NCI-H1092 treated with DMSO at 0.1 percent for 48 hours (cell line): ENCODE measurements around the gene LDHAL6B.
"Not testable (repeated sequence)": the region's sequence is repeated elsewhere in the genome, so short reads cannot be mapped to it uniquely, and the experiment has no call there.

Experiments
- DNase-seq: peaks from one replicate; lab custom pipeline; 2025; lab: John Stamatoyannopoulos, UW

LDHAL6B gene

GRCh38 chr15:59206623-59207183 lies at the start of gene LDHAL6B:
Gene LDHAL6B, plus strand, starts transcription at chr15:59206843. Its CDS starts 98 bp downstream, at chr15:59206941.
- no peak for DNase-seq

- DNase-seq = no peak
Observed at GRCh38 chr15:59157396-59157795, 49.2 kb upstream of the LDHAL6B start.

- peak; percentile 1 for DNase-seq
Observed at GRCh38 chr15:59157840-59158700, 48.6 kb upstream of the LDHAL6B start.

GRCh38 chr15:59158701-59159034 lies 48.0 kb upstream of the LDHAL6B start:
- no peak for DNase-seq

GRCh38 chr15:59159210-59159609 lies 47.4 kb upstream of the LDHAL6B start:
- DNase-seq = no peak

GRCh38 chr15:59160880-59161593 lies 45.6 kb upstream of the LDHAL6B start:
- DNase-seq = peak; percentile 46

GRCh38 chr15:59162080-59162479 lies 44.6 kb upstream of the LDHAL6B start:
- DNase-seq = not testable (repeated sequence)

GRCh38 chr15:59165726-59166125 lies 40.9 kb upstream of the LDHAL6B start:
- no peak for DNase-seq

- no peak for DNase-seq
Observed at GRCh38 chr15:59166166-59166565, 40.5 kb upstream of the LDHAL6B start.

- peak; percentile 7 for DNase-seq
Observed at GRCh38 chr15:59166601-59167265, 39.9 kb upstream of the LDHAL6B start.

- DNase-seq = no peak
Observed at GRCh38 chr15:59168536-59168935, 38.1 kb upstream of the LDHAL6B start.

- DNase-seq = no peak
Observed at GRCh38 chr15:59169251-59169708, 37.4 kb upstream of the LDHAL6B start.

- DNase-seq = peak; percentile 9
Observed at GRCh38 chr15:59170295-59171066, 36.2 kb upstream of the LDHAL6B start.

GRCh38 chr15:59171067-59171397 lies 35.6 kb upstream of the LDHAL6B start:
- no peak for DNase-seq

- no peak for DNase-seq
Observed at GRCh38 chr15:59172289-59172901, 34.2 kb upstream of the LDHAL6B start.

- no peak for DNase-seq
Observed at GRCh38 chr15:59173194-59173593, 33.4 kb upstream of the LDHAL6B start.

GRCh38 chr15:59174151-59174834 lies 32.4 kb upstream of the LDHAL6B start:
- DNase-seq = no peak

GRCh38 chr15:59174835-59175831 lies 31.5 kb upstream of the LDHAL6B start:
- peak; percentile 25 for DNase-seq

- DNase-seq = no peak
Observed at GRCh38 chr15:59176653-59177316, 29.9 kb upstream of the LDHAL6B start.
